Adrenal gland (tissue), 12 donors: ENCODE data around the gene ADCY1. TPM values are rescaled to one million over a fixed set of nuclear protein-coding genes. Genes with fewer than 3 reads are reported as not detected.
A peak's percentile ranks its signal among the peaks of the same experiment; 100 is the strongest.

ENCODE experiments used
- DNase-seq, 7 donors: peaks; one replicate each; pipeline ENCODE4 v3.0.0-alpha.2; 2019 to 2020
- H3K27ac ChIP-seq, 5 donors: fragments of 200-600 bp; sonication (generic) in 4 of 5; 1 replicate in 3 of 5; 2 replicates in 2 of 5; pipeline versions ENCODE4 v1.5.1 to v1.8.0; 2016 to 2020; ENCODE audit warnings: mild to moderate bottlenecking in 1 of 5
- H3K27me3 ChIP-seq: fragments of 200-600 bp; 2 replicates; pipeline ENCODE4 v1.8.0; 2021
- H3K36me3 ChIP-seq, 2 donors: fragments of 200-600 bp; replicated peaks in 1 of 2; 1 replicate in 1 of 2; 2 replicates in 1 of 2; pipeline versions ENCODE4 v1.5.1 to v1.8.0; 2018 to 2022
- H3K4me1 ChIP-seq, 2 donors: fragments of 200-600 bp; replicated peaks in 1 of 2; 1 replicate in 1 of 2; 2 replicates in 1 of 2; pipeline versions ENCODE4 v1.5.1 to v1.8.0; 2018 to 2021
- H3K4me3 ChIP-seq, 4 donors: fragments of 200-600 bp; sonication (generic) in 3 of 4; one replicate each; pipeline ENCODE4 v1.5.1; 2016 to 2018
- H3K9me3 ChIP-seq, 3 donors: fragments of 200-600 bp; sonication (generic) in 1 of 3; replicated peaks in 1 of 3; 1 replicate in 2 of 3; 2 replicates in 1 of 3; pipeline versions ENCODE4 v1.5.1 to v1.8.0; 2016 to 2021
- CTCF ChIP-seq, 6 experiments: fragments of 450-650 bp in 4 of 6; fragments of 200-600 bp in 2 of 6; sonication (generic) in 1 of 6; IDR thresholded peaks; 1 replicate in 5 of 6; 2 replicates in 1 of 6; pipeline versions ENCODE4 v1.5.1 to v1.8.0; 2016 to 2021; ENCODE audit warnings: antibody characterized with exemption in 6 of 6, mild to moderate bottlenecking in 2 of 6, moderate library complexity in 1 of 6
- POLR2A ChIP-seq, 2 donors: fragments of 450-650 bp; IDR thresholded peaks; one replicate each; pipeline ENCODE4 v1.6.1; 2017; ENCODE audit warnings: antibody characterized with exemption in 2 of 2, mild to moderate bottlenecking in 2 of 2, moderate library complexity in 1 of 2
- WGBS, 4 donors: extraction: QIAGEN DNeasy Blood & Tissue Kit in 2 of 4; methylation state at CpG; one replicate each; pipeline versions ENCODE4 v1.1.5 to v1.1.7; 2013 to 2017; 5-methylcytosine and 5-hydroxymethylcytosine counted together
- intact Hi-C, 2 donors: fragments of 100-400 bp; cut with DNase I; formaldehyde crosslinking; loops; one replicate each; pipeline versions ENCODE4 v1.14.1 to v1.15.0; 2022 to 2023
- polyA plus RNA-seq, 3 donors: library from polyadenylated mRNA; stranded (reverse); fragments of 200-250 nt in 2 of 3; fragments of 350-450 nt in 1 of 3; fragmentation: Illumina TruSeq in 1 of 3; extraction: RNeasy Lipid Tissue Mini Kit (QIAGEN cat#74804) in 1 of 3; gene quantifications; one replicate each; pipeline ENCODE4 v1.2.3, GENCODE V29; 2013 to 2014
- total RNA-seq, 9 donors: library from RNA; depleted of rRNA in 4 of 9; stranded (reverse); fragments of >200 nt in 4 of 9; fragments of 120-200 nt in 1 of 9; fragmentation: NEBNext Ultra II Directional in 1 of 9; extraction: Animal tissue kit (Norgen Biotek cat#: 25700) in 1 of 9; gene quantifications; one replicate each; pipeline versions ENCODE4 v1.1.0 to v1.2.4, GENCODE V29; 2013 to 2023
- donor health status: healthy with polysubstance abuse.
- donor health status: Bipolar disorder and iron deficiency.
- donor health status: DM: yes; HTN: yes; CAD: no.
- donor health status: DM: no; HTN: no; CAD: no.
- donor health status: DM: no; HTN: no; CAD: no.
- donor health status: DM: yes; HTN: yes; CAD: no.

Gene ADCY1
- total and polyA plus RNA-seq, 12 donors = 0.88 to 9.5 (median 4.2) TPM

GRCh38 chr7:45563401-45563800 lies 10.8 kb upstream of the ADCY1 start:
- intact Hi-C loops = no loop called here
- no peaks in the 10 kb centered on the region for H3K36me3 ChIP-seq
- H3K4me3 ChIP-seq = no peak overlapping the region
- peaks cover 0 to 4% of the 10 kb centered on the region in 2 donors for H3K4me1 ChIP-seq
- H3K27me3 ChIP-seq = no peaks in the 10 kb centered on the region
- TF ChIP-seq CTCF (IDR thresholded peaks at IDR 0.05) (no peak), POLR2A (IDR thresholded peaks at IDR 0.05) (no peak)
- no peaks in the 10 kb centered on the region for H3K9me3 ChIP-seq
- no peak overlapping the region for H3K27ac ChIP-seq
- WGBS, 4 donors = 74 to 95% (median 88%) methylated on average over 2 of the region's 2 CpGs
- DNase-seq = no peak

- Histone ChIP-seq H3K27me3 (no peaks in the 10 kb centered on the region), H3K4me3 (no peak overlapping the region), H3K27ac (peak overlapping the region in 2 of 5 donors; percentile 49 to 52), H3K9me3 (no peaks in the 10 kb centered on the region), H3K36me3 (no peaks in the 10 kb centered on the region), H3K4me1 (peaks cover 0 to 4% of the 10 kb centered on the region in 2 donors)
- intact Hi-C loops = no loop called here
- no peak for TF ChIP-seq CTCF (IDR thresholded peaks at IDR 0.05)
- no peak for TF ChIP-seq POLR2A (IDR thresholded peaks at IDR 0.05)
- 48 to 62% (median 57%) methylated on average over 12 of the region's 12 CpGs for WGBS, 4 donors
- no peak for DNase-seq
Measured at GRCh38 chr7:45563941-45564461, 10.2 kb upstream of the ADCY1 start.

- peak overlapping the region in 2 of 5 donors; percentile 49 to 72 for H3K27ac ChIP-seq
- intact Hi-C loops = no loop called here
- no peak for TF ChIP-seq POLR2A (IDR thresholded peaks at IDR 0.05)
- no peak for TF ChIP-seq CTCF (IDR thresholded peaks at IDR 0.05)
Measured at GRCh38 chr7:45564485-45564884, 9.7 kb upstream of the ADCY1 start.

GRCh38 chr7:45564886-45565455 lies 9.2 kb upstream of the ADCY1 start:
- peaks cover 0 to 4% of the 10 kb centered on the region in 2 donors for H3K4me1 ChIP-seq
- no peaks in the 10 kb centered on the region for H3K27me3 ChIP-seq
- no peak overlapping the region for H3K4me3 ChIP-seq
- intact Hi-C loops = no loop called here
- DNase-seq = no peak
- no peaks in the 10 kb centered on the region for H3K9me3 ChIP-seq
- no peaks in the 10 kb centered on the region for H3K36me3 ChIP-seq
- TF ChIP-seq CTCF (IDR thresholded peaks at IDR 0.05) (no peak), POLR2A (IDR thresholded peaks at IDR 0.05) (no peak)
- peak overlapping the region in 2 of 5 donors; percentile 49 to 72 for H3K27ac ChIP-seq
- WGBS, 4 donors = 65 to 81% (median 72%) methylated on average over 7 to 9 of the region's 9 CpGs

More at GRCh38 chr7:45564485-45564884, 9.7 kb upstream of the ADCY1 start:
- Histone ChIP-seq H3K27me3 (no peaks in the 10 kb centered on the region), H3K4me1 (peaks cover 0 to 4% of the 10 kb centered on the region in 2 donors), H3K36me3 (no peaks in the 10 kb centered on the region), H3K9me3 (no peaks in the 10 kb centered on the region), H3K4me3 (no peak overlapping the region)
- no peak for DNase-seq
- 44 to 66% (median 48%) methylated on average over 8 of the region's 8 CpGs for WGBS, 4 donors
